Activated CD4-positive, alpha-beta T cell treated with anti-CD3 and anti-CD28 coated beads, Interleukin-2, amount 10 ng/mL, durations not matched to agents 7 days and 5 days (primary cell): ENCODE measurements around the gene KATNAL1. TPM values are rescaled to one million over a fixed set of nuclear protein-coding genes. Genes with fewer than 3 reads are reported as not detected.
"Not testable (repeated sequence)": the region's sequence is repeated elsewhere in the genome, so short reads cannot be mapped to it uniquely, and the experiment has no call there.

Experiments used
- CTCF ChIA-PET: fragments of 350-600 bp; sonication (Branson Sonifier 250); formaldehyde crosslinking; loops from one replicate; lab custom pipeline; 2021; ENCODE audit warnings: antibody characterized with exemption; lab: Charles Lee
- POLR2A ChIA-PET: fragments of 350-600 bp; sonication (Branson Sonifier 250); formaldehyde crosslinking; loops from one replicate; lab custom pipeline; 2021; ENCODE audit warnings: antibody characterized with exemption; lab: Charles Lee
- DNase-seq: peaks from one replicate; pipeline ENCODE4 v3.0.0-alpha.2; 2020
- H3K27ac Mint-ChIP-seq: one replicate; pipeline ENCODE4 v1.8.0; 2021; ENCODE audit warnings: mild to moderate bottlenecking, moderate library complexity, mixed read lengths
- H3K27me3 Mint-ChIP-seq: one replicate; pipeline ENCODE4 v1.8.0; 2021; ENCODE audit warnings: mixed read lengths
- H3K36me3 Mint-ChIP-seq: one replicate; pipeline ENCODE4 v1.8.0; 2021; ENCODE audit warnings: low read depth, mixed read lengths
- H3K4me1 Mint-ChIP-seq: one replicate; pipeline ENCODE4 v1.8.0; 2021; ENCODE audit warnings: mixed read lengths
- H3K4me3 Mint-ChIP-seq: one replicate; pipeline ENCODE4 v1.8.0; 2021; ENCODE audit warnings: mild to moderate bottlenecking, moderate library complexity, mixed read lengths
- H3K9me3 Mint-ChIP-seq: one replicate; pipeline ENCODE4 v1.8.0; 2021; ENCODE audit warnings: mixed read lengths
- total RNA-seq, 2 experiments: library from RNA; stranded (reverse); gene quantifications; one replicate each; pipeline ENCODE4 v1.2.3, GENCODE V29; 2021

The KATNAL1 gene
- total RNA-seq, 2 experiments from 2014 or later, result 25.0 to 27.4 TPM

GRCh38 chr13:30306762-30307193 lies 573 bp downstream of the KATNAL1 start:
- no peaks in the 10 kb centered on the region for H3K9me3 Mint-ChIP-seq
- CTCF ChIA-PET, result interaction anchor here (0.7 to 2.5 kb wide), 7 partner anchors 12 to 194 kb away, joined by 3 to 9 read pairs (median 3); no protein-coding TSS in a partner anchor
- H3K36me3 Mint-ChIP-seq, result peaks cover 15% of the 10 kb centered on the region
- H3K27me3 Mint-ChIP-seq, result no peaks in the 10 kb centered on the region
- H3K27ac Mint-ChIP-seq, result peak overlapping the region; percentile 94
- H3K4me3 Mint-ChIP-seq, result peak overlapping the region; percentile 86
- POLR2A ChIA-PET, result interaction anchor here (0.6 to 1.4 kb wide), 5 partner anchors 88 to 430 kb away, joined by 3 to 5 read pairs (median 3); no protein-coding TSS in a partner anchor
- DNase-seq, result peak; percentile 94
- peaks cover 52% of the 10 kb centered on the region for H3K4me1 Mint-ChIP-seq

- Mint-ChIP-seq H3K27ac (peak overlapping the region; percentile 47), H3K4me1 (peaks cover 52% of the 10 kb centered on the region), H3K9me3 (no peaks in the 10 kb centered on the region), H3K4me3 (peak overlapping the region; percentile 86), H3K36me3 (peaks cover 16% of the 10 kb centered on the region), H3K27me3 (no peaks in the 10 kb centered on the region)
- ChIA-PET POLR2A (interaction anchor here (1.0 kb wide), 1 partner anchor 22 kb away, joined by 4 read pairs; no protein-coding TSS in a partner anchor), CTCF (interaction anchor here (1.2 kb wide), 1 partner anchor 173 kb away, joined by 3 read pairs; no protein-coding TSS in a partner anchor)
- DNase-seq, result no peak
These were observed 1.8 kb downstream of the KATNAL1 start for GRCh38 chr13:30305456-30305970.

GRCh38 chr13:30303269-30303668 lies 4.1 kb downstream of the KATNAL1 start:
- DNase-seq, result no peak
- Mint-ChIP-seq H3K27me3 (no peaks in the 10 kb centered on the region), H3K4me3 (no peak overlapping the region), H3K36me3 (peaks cover 19% of the 10 kb centered on the region), H3K27ac (no peak overlapping the region), H3K9me3 (no peaks in the 10 kb centered on the region), H3K4me1 (peaks cover 48% of the 10 kb centered on the region)
- ChIA-PET POLR2A (no interaction called here), CTCF (interaction anchor here (1.8 kb wide), 1 partner anchor 9 kb away, joined by 4 read pairs; no protein-coding TSS in a partner anchor)

- peaks cover 19% of the 10 kb centered on the region for H3K36me3 Mint-ChIP-seq
- CTCF ChIA-PET, result interaction anchor here (0.6 to 1.8 kb wide), 2 partner anchors 7 to 18 kb away, joined by 4 read pairs; no protein-coding TSS in a partner anchor
- no peak for DNase-seq
- H3K4me1 Mint-ChIP-seq, result peaks cover 46% of the 10 kb centered on the region
- POLR2A ChIA-PET, result no interaction called here
- no peak overlapping the region for H3K27ac Mint-ChIP-seq
- no peaks in the 10 kb centered on the region for H3K9me3 Mint-ChIP-seq
- H3K4me3 Mint-ChIP-seq, result no peak overlapping the region
- H3K27me3 Mint-ChIP-seq, result no peaks in the 10 kb centered on the region
These were observed 5.5 kb downstream of the KATNAL1 start for GRCh38 chr13:30301827-30302226.

GRCh38 chr13:30300596-30300995 lies 6.8 kb downstream of the KATNAL1 start:
- H3K36me3 Mint-ChIP-seq, result peaks cover 22% of the 10 kb centered on the region
- ChIA-PET POLR2A (no interaction called here), CTCF (no interaction called here)
- H3K4me1 Mint-ChIP-seq, result peaks cover 37% of the 10 kb centered on the region
- DNase-seq, result no peak
- no peaks in the 10 kb centered on the region for H3K27me3 Mint-ChIP-seq
- H3K4me3 Mint-ChIP-seq, result no peak overlapping the region
- no peaks in the 10 kb centered on the region for H3K9me3 Mint-ChIP-seq
- no peak overlapping the region for H3K27ac Mint-ChIP-seq

- Mint-ChIP-seq H3K9me3 (no peaks in the 10 kb centered on the region), H3K4me3 (no peak overlapping the region), H3K36me3 (peaks cover 18% of the 10 kb centered on the region), H3K4me1 (peaks cover 29% of the 10 kb centered on the region), H3K27me3 (no peaks in the 10 kb centered on the region), H3K27ac (no peak overlapping the region)
- ChIA-PET CTCF (interaction anchor here (0.9 kb wide), 1 partner anchor 167 kb away, joined by 3 read pairs; no protein-coding TSS in a partner anchor), POLR2A (no interaction called here)
- no peak for DNase-seq
These were observed 7.6 kb downstream of the KATNAL1 start for GRCh38 chr13:30299786-30300185.

GRCh38 chr13:30295116-30295515 lies 12.2 kb downstream of the KATNAL1 start:
- peaks cover 20% of the 10 kb centered on the region for H3K4me1 Mint-ChIP-seq
- no peak for DNase-seq
- ChIA-PET POLR2A (no interaction called here), CTCF (interaction anchor here (0.9 to 1.2 kb wide), 4 partner anchors 8 to 56 kb away, joined by 3 to 4 read pairs (median 3); partner anchors contain the start of gene KATNAL1)
- no peaks in the 10 kb centered on the region for H3K9me3 Mint-ChIP-seq
- H3K4me3 Mint-ChIP-seq, result no peak overlapping the region
- no peaks in the 10 kb centered on the region for H3K27me3 Mint-ChIP-seq
- peaks cover 16% of the 10 kb centered on the region for H3K36me3 Mint-ChIP-seq
- H3K27ac Mint-ChIP-seq, result no peak overlapping the region

GRCh38 chr13:30294004-30294403 lies 13.3 kb downstream of the KATNAL1 start:
- no peak for DNase-seq
- no peak overlapping the region for H3K27ac Mint-ChIP-seq
- peaks cover 17% of the 10 kb centered on the region for H3K36me3 Mint-ChIP-seq
- no peaks in the 10 kb centered on the region for H3K9me3 Mint-ChIP-seq
- no peaks in the 10 kb centered on the region for H3K27me3 Mint-ChIP-seq
- ChIA-PET POLR2A (no interaction called here), CTCF (interaction anchor here (1.2 kb wide), 2 partner anchors 9 to 23 kb away, joined by 3 to 4 read pairs; no protein-coding TSS in a partner anchor)
- no peak overlapping the region for H3K4me3 Mint-ChIP-seq
- peaks cover 19% of the 10 kb centered on the region for H3K4me1 Mint-ChIP-seq

GRCh38 chr13:30292325-30292724 lies 15.0 kb downstream of the KATNAL1 start:
- H3K4me3 Mint-ChIP-seq, result no peak overlapping the region
- peaks cover 15% of the 10 kb centered on the region for H3K4me1 Mint-ChIP-seq
- ChIA-PET CTCF (no interaction called here), POLR2A (no interaction called here)
- H3K27me3 Mint-ChIP-seq, result no peaks in the 10 kb centered on the region
- peaks cover under 1% of the 10 kb centered on the region for H3K9me3 Mint-ChIP-seq
- no peak overlapping the region for H3K27ac Mint-ChIP-seq
- peaks cover 14% of the 10 kb centered on the region for H3K36me3 Mint-ChIP-seq
- DNase-seq, result no peak

- CTCF ChIA-PET, result no interaction called here
- peaks cover 17% of the 10 kb centered on the region for H3K36me3 Mint-ChIP-seq
- no peak for DNase-seq
- peaks cover 8% of the 10 kb centered on the region for H3K9me3 Mint-ChIP-seq
- POLR2A ChIA-PET, result no interaction called here
- no peak overlapping the region for H3K27ac Mint-ChIP-seq
- H3K4me1 Mint-ChIP-seq, result peaks cover 15% of the 10 kb centered on the region
- no peak overlapping the region for H3K4me3 Mint-ChIP-seq
- H3K27me3 Mint-ChIP-seq, result no peaks in the 10 kb centered on the region
These were observed 16.4 kb downstream of the KATNAL1 start for GRCh38 chr13:30290812-30291436.

- Mint-ChIP-seq H3K4me1 (peaks cover 15% of the 10 kb centered on the region), H3K27ac (no peak overlapping the region), H3K27me3 (no peaks in the 10 kb centered on the region), H3K4me3 (no peak overlapping the region), H3K36me3 (peaks cover 27% of the 10 kb centered on the region), H3K9me3 (peaks cover 21% of the 10 kb centered on the region)
- ChIA-PET CTCF (interaction anchor here (1.0 kb wide), 1 partner anchor 44 kb away, joined by 3 read pairs; no protein-coding TSS in a partner anchor), POLR2A (no interaction called here)
- no peak for DNase-seq
These were observed 17.8 kb downstream of the KATNAL1 start for GRCh38 chr13:30289533-30289932.

GRCh38 chr13:30286059-30286458 lies 21.3 kb downstream of the KATNAL1 start:
- H3K4me1 Mint-ChIP-seq, CTCF ChIA-PET, H3K27ac Mint-ChIP-seq, POLR2A ChIA-PET, H3K27me3 Mint-ChIP-seq, DNase-seq, H3K4me3 Mint-ChIP-seq: not testable (repeated sequence)
- H3K9me3 Mint-ChIP-seq, result peaks cover 21% of the 10 kb centered on the region
- peaks cover 30% of the 10 kb centered on the region for H3K36me3 Mint-ChIP-seq

- no peaks in the 10 kb centered on the region for H3K27me3 Mint-ChIP-seq
- ChIA-PET POLR2A (no interaction called here), CTCF (no interaction called here)
- peaks cover 12% of the 10 kb centered on the region for H3K4me1 Mint-ChIP-seq
- peaks cover 8% of the 10 kb centered on the region for H3K9me3 Mint-ChIP-seq
- no peak overlapping the region for H3K4me3 Mint-ChIP-seq
- H3K27ac Mint-ChIP-seq, result no peak overlapping the region
- H3K36me3 Mint-ChIP-seq, result peaks cover 38% of the 10 kb centered on the region
- DNase-seq, result peak; percentile 22
These were observed 31.2 kb downstream of the KATNAL1 start for GRCh38 chr13:30276178-30276577.
